ENCODE measurements around the gene AFG3L2.

Gene AFG3L2

GRCh38 chr18:12302391-12303147 is 74.5 kb downstream of the AFG3L2 start:
- DNase-seq (ENCODE audit: low spot score) = peak; percentile 75

- no peak for DNase-seq (ENCODE audit: low spot score)
These were observed 75.6 kb downstream of the AFG3L2 start for GRCh38 chr18:12301263-12302005.

- no peak for DNase-seq (ENCODE audit: low spot score)
These were observed 77.2 kb downstream of the AFG3L2 start for GRCh38 chr18:12299862-12300261.

- DNase-seq (ENCODE audit: low spot score) = no peak
These were observed 80.6 kb downstream of the AFG3L2 start for GRCh38 chr18:12296457-12296856.

GRCh38 chr18:12296087-12296403 is 81.0 kb downstream of the AFG3L2 start:
- DNase-seq (ENCODE audit: low spot score) = no peak

GRCh38 chr18:12295389-12296086 is 81.5 kb downstream of the AFG3L2 start:
- no peak for DNase-seq (ENCODE audit: low spot score)

- DNase-seq (ENCODE audit: low spot score) = no peak
These were observed 83.2 kb downstream of the AFG3L2 start for GRCh38 chr18:12293831-12294230.

- no peak for DNase-seq (ENCODE audit: low spot score)
These were observed 85.3 kb downstream of the AFG3L2 start for GRCh38 chr18:12291690-12292089.

- DNase-seq (ENCODE audit: low spot score) = no peak
These were observed 85.9 kb downstream of the AFG3L2 start for GRCh38 chr18:12291161-12291560.

GRCh38 chr18:12290086-12290485 is 86.9 kb downstream of the AFG3L2 start:
- DNase-seq (ENCODE audit: low spot score) = no peak

- no peak for DNase-seq (ENCODE audit: low spot score)
These were observed 88.6 kb downstream of the AFG3L2 start for GRCh38 chr18:12288403-12288755.

- no peak for DNase-seq (ENCODE audit: low spot score)
These were observed 89.2 kb downstream of the AFG3L2 start for GRCh38 chr18:12287684-12288402.

GRCh38 chr18:12287131-12287681 is 89.8 kb downstream of the AFG3L2 start:
- DNase-seq (ENCODE audit: low spot score) = no peak

GRCh38 chr18:12283666-12284065 is 93.4 kb downstream of the AFG3L2 start:
- no peak for DNase-seq (ENCODE audit: low spot score)

GRCh38 chr18:12283256-12283655 is 93.8 kb downstream of the AFG3L2 start:
- DNase-seq (ENCODE audit: low spot score) = peak; percentile 24

GRCh38 chr18:12282442-12283039 is 94.5 kb downstream of the AFG3L2 start:
- DNase-seq (ENCODE audit: low spot score) = no peak

GRCh38 chr18:12281861-12282260 is 95.2 kb downstream of the AFG3L2 start:
- no peak for DNase-seq (ENCODE audit: low spot score)

- DNase-seq (ENCODE audit: low spot score) = no peak
These were observed 97.1 kb downstream of the AFG3L2 start for GRCh38 chr18:12279781-12280531.

Data from hematopoietic multipotent progenitor cell treated with erythropoietin and hydrocortisone succinate and interleukin-3 and kit ligand, for 15 days (in vitro differentiated cells).